OCI-LY7 (cell line): ENCODE results near the gene TBC1D10A. TPM values are rescaled to one million over a fixed set of nuclear protein-coding genes. Genes with fewer than 3 reads are reported as not detected.

Experiments used
- BruUV-seq: library from RNA; stranded (reverse); fragments of 400-500 nt; replicated peaks from 2 replicates; lab custom pipeline; 2021; lab: Mats Ljungman, UMichigan
- CTCF ChIA-PET: fragments of 300-600 bp; sonication (Branson Sonifier 250); formaldehyde crosslinking; loops from one replicate; lab custom pipeline; 2022; ENCODE audit warnings: antibody characterized with exemption; ENCODE audit not compliant: unreplicated experiment; lab: Charles Lee
- POLR2A ChIA-PET: fragments of 300-600 bp; sonication (Branson Sonifier 250); formaldehyde crosslinking; loops from one replicate; lab custom pipeline; 2022; ENCODE audit warnings: antibody characterized with exemption; lab: Charles Lee
- DNase-seq: peaks from one replicate; pipeline ENCODE4 v3.0.0-alpha.2; 2015; ENCODE audit warnings: low spot score
- H2AFZ ChIP-seq: fragments of 200-600 bp; sonication (generic), shearing (Covaris generic); 2 replicates; pipeline ENCODE4 v1.6.1; 2014; ENCODE audit warnings: mild to moderate bottlenecking, antibody characterized with exemption, low read length, moderate library complexity
- H3K27ac ChIP-seq: fragments of 200-600 bp; sonication (generic); 2 replicates; pipeline ENCODE4 v1.5.1; 2014; ENCODE audit warnings: mixed run types, low read depth, mild to moderate bottlenecking, moderate library complexity, low read length, inconsistent platforms; ENCODE audit not compliant: poor library complexity, severe bottlenecking
- H3K36me3 ChIP-seq: fragments of 200-600 bp; sonication (generic); 2 replicates; pipeline ENCODE4 v1.6.1; 2014; ENCODE audit warnings: mild to moderate bottlenecking, antibody characterized with exemption, low read length, moderate library complexity, mixed read lengths; ENCODE audit not compliant: insufficient read depth
- H3K4me1 ChIP-seq: fragments of 200-600 bp; sonication (generic); 2 replicates; pipeline ENCODE4 v1.5.1; 2014; ENCODE audit warnings: mild to moderate bottlenecking, low read length; ENCODE audit not compliant: insufficient read depth, poor library complexity, severe bottlenecking
- H3K4me2 ChIP-seq: fragments of 200-600 bp; sonication (generic); 2 replicates; pipeline ENCODE4 v1.6.1; 2014; ENCODE audit warnings: mild to moderate bottlenecking, low read length
- H3K4me3 ChIP-seq: fragments of 200-600 bp; sonication (generic); 2 replicates; pipeline ENCODE4 v1.5.1; 2014; ENCODE audit warnings: mild to moderate bottlenecking, low read depth, low read length; ENCODE audit not compliant: poor library complexity, severe bottlenecking
- H3K79me2 ChIP-seq: fragments of 200-600 bp; sonication (generic); 2 replicates; pipeline ENCODE4 v1.6.1; 2016; ENCODE audit warnings: low read depth, mild to moderate bottlenecking, low read length, moderate library complexity, mixed read lengths; ENCODE audit not compliant: insufficient read depth
- H3K9me2 ChIP-seq: fragments of 200-600 bp; sonication (generic); 2 replicates; pipeline ENCODE4 v1.6.1; 2016; ENCODE audit warnings: mild to moderate bottlenecking, low read length, mixed read lengths; ENCODE audit not compliant: insufficient read depth
- H3K9me3 ChIP-seq: fragments of 200-600 bp; sonication (generic); 2 replicates; pipeline ENCODE4 v1.6.1; 2014; ENCODE audit warnings: mild to moderate bottlenecking, mixed run types, low read length, mixed read lengths
- H4K20me1 ChIP-seq: fragments of 200-600 bp; sonication (generic); 2 replicates; pipeline ENCODE4 v1.6.1; 2014; ENCODE audit warnings: mild to moderate bottlenecking, antibody characterized with exemption, low read length, moderate library complexity, mixed read lengths; ENCODE audit not compliant: insufficient read depth
- EZH2phosphoT487 ChIP-seq: fragments of 200-600 bp; sonication (generic); IDR thresholded peaks from 2 replicates; pipeline ENCODE4 v1.6.1; 2018; ENCODE audit warnings: low read depth, borderline replicate concordance, mild to moderate bottlenecking, mixed run types, antibody characterized with exemption, low read length, moderate library complexity, mixed read lengths
- intact Hi-C: fragments of 100-400 bp; cut with micrococcal nuclease; formaldehyde crosslinking; loops from one replicate; pipeline ENCODE4 v1.10.0; 2022; ENCODE audit not compliant: unreplicated experiment
- total RNA-seq, 2 experiments: library from RNA; depleted of rRNA in 1 of 2; stranded (reverse); fragments of >200 nt in 1 of 2; shearing (Covaris generic) in 1 of 2; gene quantifications; 2 replicates each; pipeline ENCODE4 v1.2.3, GENCODE V29; 2014 to 2022
- TF ChIP-seq, protein P1 (sequence below): fragments of 200-600 bp; sonication (generic); conservative IDR thresholded peaks from 2 replicates; pipeline ENCODE4 v1.5.1; 2014; ENCODE audit warnings: mild to moderate bottlenecking, antibody characterized with exemption, low read length, moderate library complexity, mixed read lengths

TBC1D10A gene
- total RNA-seq, 2 experiments from 2014 or later, result 15.1 to 16.2 TPM

DNA sequence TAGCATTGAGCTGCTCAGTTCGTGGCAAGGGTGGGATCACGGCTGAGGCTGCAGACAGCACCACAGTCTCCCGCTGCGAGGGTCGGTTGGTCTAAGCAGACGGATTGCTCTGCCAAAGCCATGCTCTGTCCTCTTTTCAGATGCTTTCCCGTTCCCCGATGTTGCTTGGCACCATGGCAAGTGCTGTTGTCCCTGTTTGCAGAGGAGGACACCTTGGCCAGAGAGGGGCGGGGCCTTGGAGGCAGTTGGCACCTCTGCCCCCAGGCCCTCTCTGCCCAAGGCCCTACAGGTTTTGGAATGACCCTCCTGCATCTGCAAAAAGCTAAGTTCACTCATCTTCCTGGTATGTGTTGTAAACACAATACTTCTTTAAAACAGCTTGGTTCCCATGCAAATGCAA lies 41.7 kb upstream of the TBC1D10A start:
- CTCF ChIA-PET, result interaction anchor here (1.1 kb wide), 1 partner anchor 80 kb away, joined by 4 read pairs; no protein-coding TSS in a partner anchor
- POLR2A ChIA-PET, result no interaction called here
- H3K4me1 ChIP-seq, result no peaks in the 10 kb centered on the region
- no peak overlapping the region for H2AFZ ChIP-seq
- no peaks in the 10 kb centered on the region for H3K79me2 ChIP-seq
- H4K20me1 ChIP-seq, result no peaks in the 10 kb centered on the region
- intact Hi-C loops, result no loop called here
- H3K27ac ChIP-seq, result no peak overlapping the region
- H3K4me3 ChIP-seq, result no peak overlapping the region
- H3K9me2 ChIP-seq, result no peaks in the 10 kb centered on the region
- no peak overlapping the region for H3K4me2 ChIP-seq
- no peaks in the 10 kb centered on the region for H3K9me3 ChIP-seq
- BruUV-seq, result no TSS peak
- DNase-seq, result no peak
- no peaks in the 10 kb centered on the region for H3K36me3 ChIP-seq
- TF ChIP-seq, protein P1, sequence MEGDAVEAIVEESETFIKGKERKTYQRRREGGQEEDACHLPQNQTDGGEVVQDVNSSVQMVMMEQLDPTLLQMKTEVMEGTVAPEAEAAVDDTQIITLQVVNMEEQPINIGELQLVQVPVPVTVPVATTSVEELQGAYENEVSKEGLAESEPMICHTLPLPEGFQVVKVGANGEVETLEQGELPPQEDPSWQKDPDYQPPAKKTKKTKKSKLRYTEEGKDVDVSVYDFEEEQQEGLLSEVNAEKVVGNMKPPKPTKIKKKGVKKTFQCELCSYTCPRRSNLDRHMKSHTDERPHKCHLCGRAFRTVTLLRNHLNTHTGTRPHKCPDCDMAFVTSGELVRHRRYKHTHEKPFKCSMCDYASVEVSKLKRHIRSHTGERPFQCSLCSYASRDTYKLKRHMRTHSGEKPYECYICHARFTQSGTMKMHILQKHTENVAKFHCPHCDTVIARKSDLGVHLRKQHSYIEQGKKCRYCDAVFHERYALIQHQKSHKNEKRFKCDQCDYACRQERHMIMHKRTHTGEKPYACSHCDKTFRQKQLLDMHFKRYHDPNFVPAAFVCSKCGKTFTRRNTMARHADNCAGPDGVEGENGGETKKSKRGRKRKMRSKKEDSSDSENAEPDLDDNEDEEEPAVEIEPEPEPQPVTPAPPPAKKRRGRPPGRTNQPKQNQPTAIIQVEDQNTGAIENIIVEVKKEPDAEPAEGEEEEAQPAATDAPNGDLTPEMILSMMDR, result no peak
- TF ChIP-seq EZH2phosphoT487, result no peak

DNA sequence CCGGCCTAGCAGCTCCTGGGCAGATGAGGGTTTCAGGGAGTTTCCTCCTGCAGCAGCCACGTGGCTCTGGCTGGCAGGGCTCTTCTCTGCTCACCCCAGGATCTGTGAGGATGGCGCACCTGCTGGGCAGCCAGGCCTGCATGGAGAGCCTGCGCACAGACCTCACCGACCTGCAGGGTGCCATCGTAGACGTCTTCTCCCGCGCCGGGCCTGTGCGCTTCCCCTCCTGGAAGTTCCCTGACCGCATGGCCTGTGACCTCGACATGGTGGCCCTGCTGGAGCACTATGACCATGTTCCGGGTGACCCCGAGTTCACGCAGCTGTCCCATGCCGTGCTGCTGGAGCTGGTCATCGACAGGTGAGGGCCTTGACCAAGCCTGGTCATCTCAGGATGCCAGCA lies 39.1 kb upstream of the TBC1D10A start:
- H3K4me2 ChIP-seq, result no peak overlapping the region
- no peak for DNase-seq
- H3K27ac ChIP-seq, result no peak overlapping the region
- TF ChIP-seq, protein P1, result no peak
- no peak for TF ChIP-seq EZH2phosphoT487
- no peaks in the 10 kb centered on the region for H3K9me3 ChIP-seq
- intact Hi-C loops, result no loop called here
- H3K4me1 ChIP-seq, result peaks cover 8% of the 10 kb centered on the region
- H3K4me3 ChIP-seq, result no peak overlapping the region
- ChIA-PET POLR2A (no interaction called here), CTCF (no interaction called here)
- no peak overlapping the region for H2AFZ ChIP-seq
- no peaks in the 10 kb centered on the region for H3K9me2 ChIP-seq
- H4K20me1 ChIP-seq, result no peaks in the 10 kb centered on the region
- H3K36me3 ChIP-seq, result no peaks in the 10 kb centered on the region
- BruUV-seq, result no TSS peak
- H3K79me2 ChIP-seq, result no peaks in the 10 kb centered on the region

DNA sequence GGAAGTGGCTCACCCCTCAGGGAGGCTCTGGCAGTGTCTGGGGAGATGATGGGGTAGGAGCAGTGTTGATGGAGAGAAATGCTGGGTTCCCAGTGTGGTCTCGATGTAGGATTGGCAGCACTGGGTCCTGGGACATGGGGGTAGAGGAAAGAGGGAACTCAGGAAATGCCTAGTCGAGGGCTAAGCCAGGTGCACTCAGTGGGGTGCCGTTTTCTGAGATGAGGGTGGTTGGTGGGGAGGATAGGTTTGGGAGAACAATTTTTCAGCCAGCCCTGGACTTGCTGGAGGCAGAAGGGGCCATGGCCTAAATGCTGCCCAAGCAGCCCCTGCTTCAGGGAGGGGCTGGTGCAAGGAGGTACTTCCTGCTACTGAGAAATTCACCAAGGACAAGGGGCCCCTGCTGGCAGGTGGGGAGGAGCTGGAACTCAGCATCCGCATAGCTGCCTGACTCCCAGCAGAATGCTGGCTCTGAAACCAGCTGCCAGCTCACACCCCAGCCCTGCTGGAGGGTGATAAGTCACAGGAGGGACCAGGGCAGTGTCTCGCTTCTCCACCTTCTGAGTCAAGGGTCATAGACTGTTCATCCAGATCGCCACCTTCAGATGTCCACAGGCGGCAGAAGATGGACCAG lies 36.0 kb upstream of the TBC1D10A start:
- H3K4me1 ChIP-seq, result peaks cover 8% of the 10 kb centered on the region
- H3K27ac ChIP-seq, result no peak overlapping the region
- intact Hi-C loops, result no loop called here
- no peaks in the 10 kb centered on the region for H3K36me3 ChIP-seq
- H2AFZ ChIP-seq, result no peak overlapping the region
- BruUV-seq, result no TSS peak
- no peak overlapping the region for H3K4me3 ChIP-seq
- no peak overlapping the region for H3K4me2 ChIP-seq
- H3K9me2 ChIP-seq, result no peaks in the 10 kb centered on the region
- POLR2A ChIA-PET, result no interaction called here
- H4K20me1 ChIP-seq, result no peaks in the 10 kb centered on the region
- DNase-seq, result no peak
- TF ChIP-seq EZH2phosphoT487, result no peak
- TF ChIP-seq, protein P1, result no peak
- no peaks in the 10 kb centered on the region for H3K79me2 ChIP-seq
- CTCF ChIA-PET, result no interaction called here
- H3K9me3 ChIP-seq, result no peaks in the 10 kb centered on the region
